NT2/D1 (cell line): ENCODE data around the gene MAP7D3.

ENCODE experiments used
- DNase-seq: peaks from one replicate; pipeline ENCODE4 v3.0.0-alpha.2; 2011; ENCODE audit warnings: low read depth, low spot score
- H3K27me3 ChIP-seq: 2 replicates; pipeline ENCODE4 v1.6.0; 2011; ENCODE audit warnings: mild to moderate bottlenecking; ENCODE audit not compliant: insufficient read length, insufficient read depth
- H3K36me3 ChIP-seq: 2 replicates; pipeline ENCODE4 v1.6.1; 2011; ENCODE audit warnings: mild to moderate bottlenecking, low read length, mixed read lengths; ENCODE audit not compliant: insufficient read depth, insufficient read length
- H3K4me1 ChIP-seq: 2 replicates; pipeline ENCODE4 v1.5.1; 2011; ENCODE audit not compliant: insufficient read depth, insufficient read length
- H3K4me3 ChIP-seq: 2 replicates; pipeline ENCODE4 v1.5.1; 2011; ENCODE audit warnings: low read depth; ENCODE audit not compliant: insufficient read length
- H3K9ac ChIP-seq: 2 replicates; pipeline ENCODE4 v1.6.0; 2011; ENCODE audit warnings: low read depth; ENCODE audit not compliant: insufficient read length
- H3K9me3 ChIP-seq: 2 replicates; pipeline ENCODE4 v1.5.1; 2011; ENCODE audit warnings: mild to moderate bottlenecking, low read length; ENCODE audit not compliant: insufficient read depth
- SUZ12 ChIP-seq: IDR thresholded peaks from 2 replicates; pipeline ENCODE4 v1.6.1; 2011; ENCODE audit not compliant: insufficient read length, insufficient read depth; ENCODE audit errors: extremely low read depth
- YY1 ChIP-seq: IDR thresholded peaks from 2 replicates; pipeline ENCODE4 v1.6.1; 2011; ENCODE audit not compliant: insufficient read length, insufficient read depth
- ZNF274 ChIP-seq: IDR thresholded peaks from 2 replicates; pipeline ENCODE4 v1.6.1; 2011; ENCODE audit warnings: mild to moderate bottlenecking, low read depth, low read length

Gene MAP7D3

DNA sequence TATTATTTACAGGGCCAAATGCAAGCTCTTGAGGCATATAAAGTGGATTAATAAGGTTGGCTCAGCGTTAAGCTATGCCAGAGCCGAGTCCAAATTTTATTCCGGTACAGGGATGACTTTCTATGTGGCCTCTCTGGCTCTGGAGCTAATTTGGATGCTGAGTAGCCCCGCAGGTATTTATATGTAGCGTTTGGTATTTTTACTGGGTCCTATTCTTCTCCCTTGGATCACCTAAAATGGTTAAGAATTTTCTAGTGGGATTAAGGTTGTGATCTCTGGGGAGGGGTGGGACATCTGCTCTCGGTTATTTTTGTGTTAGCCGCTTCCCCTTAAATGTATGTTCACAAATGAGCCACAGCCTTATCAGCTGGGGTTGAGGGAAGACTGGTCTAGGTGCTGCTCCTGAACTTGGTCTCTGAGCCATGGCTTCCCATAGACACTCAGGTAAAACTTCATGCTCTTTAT lies 54.5 kb downstream of the MAP7D3 start:
- DNase-seq: no peak
- no peaks in the 10 kb centered on the region for H3K36me3 ChIP-seq
- no peaks in the 10 kb centered on the region for H3K27me3 ChIP-seq
- no peaks in the 10 kb centered on the region for H3K9me3 ChIP-seq
- TF ChIP-seq YY1: no peak
- no peak for TF ChIP-seq ZNF274
- TF ChIP-seq SUZ12: no peak
- no peaks in the 10 kb centered on the region for H3K4me1 ChIP-seq
- H3K4me3 ChIP-seq: no peak overlapping the region
- no peak overlapping the region for H3K9ac ChIP-seq

DNA sequence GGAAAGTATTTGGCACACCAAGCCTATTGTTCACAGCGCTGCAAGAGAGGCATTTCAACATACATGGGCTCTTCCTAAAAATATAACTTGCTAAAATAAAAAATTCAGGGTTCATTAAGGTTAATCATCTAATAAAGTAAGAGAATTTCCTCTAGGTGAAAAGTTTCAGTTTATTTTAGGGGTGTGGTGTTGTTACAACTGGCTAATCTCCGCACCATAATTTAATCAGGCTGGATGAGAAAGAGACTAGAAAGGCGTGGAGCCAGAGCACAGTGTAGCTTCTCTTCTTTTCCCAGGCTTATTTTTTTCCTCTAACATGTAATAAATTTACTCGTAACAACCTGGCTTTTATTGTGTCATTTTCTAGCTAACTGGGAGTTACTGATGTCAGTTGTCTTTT lies 56.0 kb downstream of the MAP7D3 start:
- Histone ChIP-seq H3K9me3 (no peaks in the 10 kb centered on the region), H3K9ac (no peak overlapping the region), H3K36me3 (no peaks in the 10 kb centered on the region), H3K4me1 (no peaks in the 10 kb centered on the region), H3K27me3 (no peaks in the 10 kb centered on the region), H3K4me3 (no peak overlapping the region)
- DNase-seq: no peak
- TF ChIP-seq YY1: no peak
- TF ChIP-seq ZNF274: no peak
- TF ChIP-seq SUZ12: no peak

DNA sequence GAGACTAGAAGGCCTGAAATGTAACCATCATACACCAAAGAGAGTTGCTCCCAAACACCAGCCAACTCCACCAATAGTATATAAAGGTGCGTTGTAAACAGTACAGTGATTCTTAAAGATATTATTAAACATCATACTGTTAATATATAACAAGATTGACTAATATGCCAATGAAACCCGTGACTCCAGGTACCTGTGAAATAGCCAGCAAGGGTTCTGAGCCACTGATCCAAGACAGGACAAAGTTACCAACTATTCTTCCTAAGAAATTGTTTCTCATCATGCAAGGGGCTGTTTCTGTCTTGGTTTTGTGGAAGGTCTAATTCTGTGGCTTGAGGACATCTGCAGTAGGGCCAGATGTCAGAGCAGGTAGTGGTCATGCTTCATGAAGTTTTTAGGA lies 56.7 kb downstream of the MAP7D3 start:
- Histone ChIP-seq H3K27me3 (no peaks in the 10 kb centered on the region), H3K4me1 (no peaks in the 10 kb centered on the region)

DNA sequence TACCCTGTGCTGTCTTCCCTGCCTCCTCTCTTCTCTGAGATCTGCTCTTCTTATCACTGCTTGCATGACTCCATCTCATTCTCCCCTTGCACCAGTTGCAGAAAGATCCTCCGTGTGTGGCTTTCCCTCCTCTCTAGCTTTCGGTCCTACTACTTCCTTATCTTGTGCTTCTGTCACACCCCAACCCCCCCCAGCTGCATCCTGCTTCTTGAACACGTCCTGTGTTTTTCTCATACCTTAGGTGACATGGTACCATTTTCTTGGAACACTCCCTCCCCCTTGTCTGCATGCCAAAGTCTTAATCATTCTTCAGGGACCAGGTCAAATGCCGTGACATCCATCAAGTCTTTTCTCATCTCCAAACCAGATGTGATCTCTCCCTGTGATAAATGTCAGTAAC lies 57.4 kb downstream of the MAP7D3 start:
- no peaks in the 10 kb centered on the region for H3K4me1 ChIP-seq
- TF ChIP-seq SUZ12 (no peak), YY1 (no peak), ZNF274 (no peak)
- no peaks in the 10 kb centered on the region for H3K36me3 ChIP-seq
- H3K27me3 ChIP-seq: no peaks in the 10 kb centered on the region
- no peak overlapping the region for H3K4me3 ChIP-seq
- DNase-seq: no peak
- H3K9me3 ChIP-seq: no peaks in the 10 kb centered on the region
- no peak overlapping the region for H3K9ac ChIP-seq

More for the DNA sequence above, 56.7 kb downstream of the MAP7D3 start:
- no peak for DNase-seq
- TF ChIP-seq ZNF274 (no peak), SUZ12 (no peak), YY1 (no peak)
- Histone ChIP-seq H3K9me3 (no peaks in the 10 kb centered on the region), H3K36me3 (no peaks in the 10 kb centered on the region), H3K4me3 (no peak overlapping the region), H3K9ac (no peak overlapping the region)

DNA sequence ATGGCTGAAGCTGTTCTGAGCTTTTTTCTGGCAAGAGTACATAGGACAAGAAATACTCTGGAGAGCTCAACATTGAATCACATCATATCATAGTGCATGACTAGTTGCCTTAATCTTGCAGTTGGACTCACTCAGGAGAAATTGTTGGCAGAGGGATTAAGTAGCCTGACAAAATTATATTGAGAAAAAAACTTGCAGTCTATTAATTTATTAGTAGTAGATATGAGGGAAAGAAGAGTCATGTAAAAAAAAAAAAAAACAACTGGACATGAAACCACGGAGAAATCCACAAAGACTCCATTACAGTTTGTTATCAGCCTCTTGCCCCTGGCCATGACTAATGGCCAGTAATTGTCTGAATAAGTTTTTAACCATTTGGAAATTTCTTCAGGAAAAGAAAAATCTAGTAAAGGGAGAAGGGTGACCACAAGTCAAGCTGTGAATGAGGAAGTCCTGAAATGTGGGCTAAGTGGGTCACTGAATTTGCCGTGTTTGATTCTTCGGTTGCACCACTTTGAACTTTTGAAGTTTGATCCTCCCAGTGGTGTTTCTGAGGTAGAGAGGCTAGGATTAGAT lies 58.3 kb downstream of the MAP7D3 start:
- Histone ChIP-seq H3K4me3 (no peak overlapping the region), H3K9ac (no peak overlapping the region), H3K9me3 (no peaks in the 10 kb centered on the region), H3K27me3 (no peaks in the 10 kb centered on the region), H3K36me3 (no peaks in the 10 kb centered on the region), H3K4me1 (no peaks in the 10 kb centered on the region)
- DNase-seq: no peak
- TF ChIP-seq SUZ12: no peak
- no peak for TF ChIP-seq YY1
- TF ChIP-seq ZNF274: no peak

DNA sequence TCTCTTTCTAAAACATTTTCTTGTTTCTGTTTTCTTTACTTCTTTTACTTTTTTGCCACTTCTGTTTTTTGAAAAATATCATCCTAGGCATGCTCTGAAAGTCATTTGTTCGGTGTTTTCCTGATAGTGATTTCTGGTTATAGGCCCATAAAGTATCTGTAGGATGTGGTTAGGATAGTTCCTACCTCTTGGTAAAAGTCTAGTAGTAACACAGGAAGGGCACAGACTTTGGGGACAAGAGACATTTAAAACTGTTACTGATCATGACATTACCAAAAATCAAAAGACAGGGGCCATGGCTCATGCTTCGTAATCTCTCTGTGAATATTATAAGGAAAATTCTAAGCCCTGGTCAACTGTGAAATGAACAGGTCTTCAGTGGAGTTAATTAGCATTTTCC lies 59.1 kb downstream of the MAP7D3 start:
- H3K27me3 ChIP-seq: no peaks in the 10 kb centered on the region
- H3K9ac ChIP-seq: no peak overlapping the region
- H3K4me1 ChIP-seq: no peaks in the 10 kb centered on the region
- no peaks in the 10 kb centered on the region for H3K36me3 ChIP-seq
- DNase-seq: no peak
- no peak for TF ChIP-seq ZNF274
- TF ChIP-seq SUZ12: no peak
- H3K9me3 ChIP-seq: no peaks in the 10 kb centered on the region
- H3K4me3 ChIP-seq: no peak overlapping the region

DNA sequence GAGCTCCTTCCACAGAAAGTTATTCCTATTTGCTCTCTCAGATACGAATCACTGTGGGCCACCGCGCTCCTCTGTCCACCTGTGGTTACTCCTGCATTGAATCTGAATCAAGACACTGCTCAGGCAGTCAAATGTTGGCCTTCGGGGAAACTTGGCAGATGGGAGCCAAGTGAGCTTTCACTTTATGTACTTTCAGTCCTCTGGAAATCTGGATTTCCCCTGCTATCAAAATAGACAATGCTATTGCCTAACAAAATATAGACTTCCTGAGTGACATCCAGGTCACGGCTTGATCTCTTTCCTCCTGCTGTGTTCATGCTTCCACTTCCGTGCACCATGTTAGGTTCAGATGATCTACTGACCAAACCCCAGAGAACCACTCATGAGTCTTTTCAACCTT lies 60.0 kb downstream of the MAP7D3 start:
- TF ChIP-seq SUZ12: no peak
- no peak for TF ChIP-seq YY1
- no peaks in the 10 kb centered on the region for H3K9me3 ChIP-seq
- DNase-seq: no peak
- H3K27me3 ChIP-seq: no peaks in the 10 kb centered on the region
- H3K9ac ChIP-seq: no peak overlapping the region
- H3K4me3 ChIP-seq: no peak overlapping the region
- H3K4me1 ChIP-seq: no peaks in the 10 kb centered on the region
- H3K36me3 ChIP-seq: no peaks in the 10 kb centered on the region
